Testis (tissue), 3 donors: ENCODE data around the gene GATAD2A. TPM values are rescaled to one million over a fixed set of nuclear protein-coding genes. Genes with fewer than 3 reads are reported as not detected.

Experiments used
- DNase-seq: peaks from one replicate; pipeline ENCODE4 v3.0.0-alpha.2; 2019
- H3K27ac ChIP-seq, 2 donors: fragments of 200-600 bp; sonication (generic); one replicate each; pipeline ENCODE4 v1.5.1; 2019
- H3K27me3 ChIP-seq: fragments of 200-600 bp; sonication (generic); one replicate; pipeline ENCODE4 v1.5.1; 2019
- H3K36me3 ChIP-seq: fragments of 200-600 bp; sonication (generic); one replicate; pipeline ENCODE4 v1.5.1; 2017; ENCODE audit warnings: low read depth; ENCODE audit errors: missing control alignments
- H3K4me1 ChIP-seq: fragments of 200-600 bp; sonication (generic); one replicate; pipeline ENCODE4 v1.5.1; 2019
- H3K4me3 ChIP-seq, 2 donors: fragments of 200-600 bp; sonication (generic); one replicate each; pipeline ENCODE4 v1.5.1; 2017 to 2019
- H3K9me3 ChIP-seq: fragments of 200-600 bp; sonication (generic); one replicate; pipeline ENCODE4 v1.5.1; 2017
- CTCF ChIP-seq, 3 experiments: fragments of 450-650 bp in 2 of 3; fragments of 200-600 bp in 1 of 3; sonication (generic) in 1 of 3; IDR thresholded peaks; one replicate each; pipeline ENCODE4 v1.5.1; 2016 to 2019; ENCODE audit warnings: antibody characterized with exemption in 3 of 3, mild to moderate bottlenecking in 2 of 3, moderate library complexity in 1 of 3
- POLR2A ChIP-seq: fragments of 450-650 bp; IDR thresholded peaks from one replicate; pipeline ENCODE4 v1.6.1; 2017; ENCODE audit warnings: antibody characterized with exemption, mild to moderate bottlenecking, moderate library complexity
- WGBS, 2 donors: methylation state at CpG; one replicate each; pipeline ENCODE4 v1.1.5; 2018; 5-methylcytosine and 5-hydroxymethylcytosine counted together
- intact Hi-C: fragments of 100-400 bp; cut with DNase I; formaldehyde crosslinking; loops from one replicate; pipeline ENCODE4 v1.15.1; 2023; ENCODE audit warnings: low total_unique reads
- polyA plus RNA-seq: library from polyadenylated mRNA; stranded (reverse); fragments of 350-450 nt; fragmentation: Illumina TruSeq; extraction: RNeasy Lipid Tissue Mini Kit (QIAGEN cat#74804); gene quantifications from one replicate; pipeline ENCODE4 v1.2.3, GENCODE V29; 2014; ENCODE audit warnings: low read depth, low replicate concordance; ENCODE audit not compliant: insufficient read depth
- total RNA-seq, 2 donors: library from RNA; depleted of rRNA; stranded (reverse); fragments of >200 nt; gene quantifications; one replicate each; pipeline ENCODE4 v1.2.3, GENCODE V29; 2016

GATAD2A gene
- total and polyA plus RNA-seq, 3 donors from 2014 or later, result 109 to 197 (median 163) TPM

GRCh38 chr19:19417046-19417445 is 11.6 kb downstream of the GATAD2A start:
- intact Hi-C loops, result no loop called here
- Histone ChIP-seq H3K36me3 (no peaks in the 10 kb centered on the region), H3K27ac (no peak overlapping the region), H3K27me3 (no peaks in the 10 kb centered on the region), H3K4me3 (no peak overlapping the region), H3K9me3 (no peaks in the 10 kb centered on the region), H3K4me1 (peaks cover 25% of the 10 kb centered on the region)
- TF ChIP-seq CTCF (IDR thresholded peaks at IDR 0.05) (no peak), POLR2A (no peak)
- WGBS, 2 donors, result 82 to 84% methylated on average over 5 of the region's 5 CpGs
- DNase-seq, result no peak

- Histone ChIP-seq H3K9me3 (no peaks in the 10 kb centered on the region), H3K27me3 (no peaks in the 10 kb centered on the region), H3K27ac (no peak overlapping the region), H3K4me1 (peaks cover 23% of the 10 kb centered on the region), H3K4me3 (no peak overlapping the region), H3K36me3 (no peaks in the 10 kb centered on the region)
- TF ChIP-seq CTCF (IDR thresholded peaks at IDR 0.05), result no peak
- no peak for TF ChIP-seq POLR2A
- DNase-seq, result no peak
- intact Hi-C loops, result no loop called here
- WGBS, 2 donors, result 72 to 87% methylated on average over 9 to 10 of the region's 10 CpGs
These were observed 12.3 kb downstream of the GATAD2A start for GRCh38 chr19:19417628-19418245.

GRCh38 chr19:19418555-19419260 is 13.2 kb downstream of the GATAD2A start:
- no peaks in the 10 kb centered on the region for H3K9me3 ChIP-seq
- no peak overlapping the region for H3K27ac ChIP-seq
- no peaks in the 10 kb centered on the region for H3K27me3 ChIP-seq
- no peak overlapping the region for H3K4me3 ChIP-seq
- intact Hi-C loops, result no loop called here
- H3K4me1 ChIP-seq, result peaks cover 23% of the 10 kb centered on the region
- DNase-seq, result no peak
- H3K36me3 ChIP-seq, result no peaks in the 10 kb centered on the region
- TF ChIP-seq CTCF (IDR thresholded peaks at IDR 0.05) (no peak), POLR2A (no peak)
- WGBS, 2 donors, result 64 to 68% methylated on average over 8 of the region's 8 CpGs

GRCh38 chr19:19420570-19421298 is 15.3 kb downstream of the GATAD2A start:
- 88 to 90% methylated on average over 21 of the region's 21 CpGs for WGBS, 2 donors
- intact Hi-C loops, result no loop called here
- no peak for DNase-seq
- Histone ChIP-seq H3K27ac (no peak overlapping the region), H3K9me3 (no peaks in the 10 kb centered on the region), H3K4me1 (peaks cover 23% of the 10 kb centered on the region), H3K4me3 (no peak overlapping the region), H3K27me3 (no peaks in the 10 kb centered on the region), H3K36me3 (no peaks in the 10 kb centered on the region)
- TF ChIP-seq POLR2A (no peak), CTCF (IDR thresholded peaks at IDR 0.05) (no peak)
